Ascending aorta (tissue), 2 donors: ENCODE results near the gene ABCC10. TPM values are rescaled to one million over a fixed set of nuclear protein-coding genes. Genes with fewer than 3 reads are reported as not detected.

Experiments
- DNase-seq, 2 donors: peaks; one replicate each; pipeline ENCODE4 v3.0.0-alpha.2; 2019; ENCODE audit warnings: low spot score in 2 of 2
- H3K27ac ChIP-seq, 2 donors: fragments of 200-600 bp; sonication (generic); one replicate each; pipeline ENCODE4 v1.5.1; 2016 to 2017; ENCODE audit warnings: mild to moderate bottlenecking in 1 of 2
- H3K27me3 ChIP-seq: fragments of 200-600 bp; sonication (generic); one replicate; pipeline ENCODE4 v1.5.1; 2017
- H3K36me3 ChIP-seq, 2 donors: fragments of 200-600 bp; sonication (generic); one replicate each; pipeline ENCODE4 v1.5.1; 2016
- H3K4me1 ChIP-seq, 2 donors: fragments of 200-600 bp; sonication (generic); one replicate each; pipeline ENCODE4 v1.5.1; 2016 to 2017; ENCODE audit warnings: mild to moderate bottlenecking in 1 of 2
- H3K4me3 ChIP-seq, 2 donors: fragments of 200-600 bp; sonication (generic); one replicate each; pipeline ENCODE4 v1.5.1; 2016 to 2017; ENCODE audit warnings: mild to moderate bottlenecking in 1 of 2
- H3K9me3 ChIP-seq, 2 donors: fragments of 200-600 bp; sonication (generic); one replicate each; pipeline ENCODE4 v1.5.1; 2016
- intact Hi-C: fragments of 100-400 bp; cut with DNase I; formaldehyde crosslinking; loops from one replicate; pipeline ENCODE4 v1.15.1; 2023
- total RNA-seq: library from RNA; depleted of rRNA; stranded (reverse); fragments of >200 nt; gene quantifications from one replicate; pipeline ENCODE4 v1.1.0, GENCODE V29; 2016
- TF ChIP-seq, protein P1 (sequence below), 3 experiments: fragments of 200-600 bp in 2 of 3; fragments of 450-650 bp in 1 of 3; sonication (generic) in 2 of 3; IDR thresholded peaks; one replicate each; pipeline ENCODE4 v1.5.1; 2016 to 2019; ENCODE audit warnings: antibody characterized with exemption in 3 of 3, mild to moderate bottlenecking in 1 of 3, moderate library complexity in 1 of 3

ABCC10 gene
- total RNA-seq, 1 donor from 2014 or later = 4.6 TPM

DNA sequence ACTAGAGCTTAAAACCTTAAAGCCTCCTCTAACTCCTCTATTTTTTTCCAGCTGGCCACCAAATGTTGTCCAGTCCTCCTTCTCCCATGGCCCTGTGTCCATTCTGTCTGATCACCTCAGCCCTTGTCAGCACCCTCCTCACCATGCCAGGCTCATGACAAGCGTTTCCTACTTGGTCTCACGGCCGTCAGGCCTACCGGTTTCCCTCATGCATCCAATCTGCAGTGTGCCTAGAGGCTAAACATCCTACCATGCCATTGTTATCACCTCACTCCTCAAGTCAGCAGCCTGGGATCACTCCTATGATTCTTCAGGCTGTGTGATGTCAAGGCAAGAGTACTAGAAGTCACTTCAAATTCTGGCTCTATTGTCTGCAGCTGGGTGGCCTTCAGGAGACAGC, 40.4 kb downstream of the ABCC10 start:
- no peak overlapping the region for H3K27ac ChIP-seq
- no peaks in the 10 kb centered on the region for H3K4me1 ChIP-seq
- no peak for DNase-seq
- intact Hi-C loops = no loop called here
- TF ChIP-seq, protein P1, sequence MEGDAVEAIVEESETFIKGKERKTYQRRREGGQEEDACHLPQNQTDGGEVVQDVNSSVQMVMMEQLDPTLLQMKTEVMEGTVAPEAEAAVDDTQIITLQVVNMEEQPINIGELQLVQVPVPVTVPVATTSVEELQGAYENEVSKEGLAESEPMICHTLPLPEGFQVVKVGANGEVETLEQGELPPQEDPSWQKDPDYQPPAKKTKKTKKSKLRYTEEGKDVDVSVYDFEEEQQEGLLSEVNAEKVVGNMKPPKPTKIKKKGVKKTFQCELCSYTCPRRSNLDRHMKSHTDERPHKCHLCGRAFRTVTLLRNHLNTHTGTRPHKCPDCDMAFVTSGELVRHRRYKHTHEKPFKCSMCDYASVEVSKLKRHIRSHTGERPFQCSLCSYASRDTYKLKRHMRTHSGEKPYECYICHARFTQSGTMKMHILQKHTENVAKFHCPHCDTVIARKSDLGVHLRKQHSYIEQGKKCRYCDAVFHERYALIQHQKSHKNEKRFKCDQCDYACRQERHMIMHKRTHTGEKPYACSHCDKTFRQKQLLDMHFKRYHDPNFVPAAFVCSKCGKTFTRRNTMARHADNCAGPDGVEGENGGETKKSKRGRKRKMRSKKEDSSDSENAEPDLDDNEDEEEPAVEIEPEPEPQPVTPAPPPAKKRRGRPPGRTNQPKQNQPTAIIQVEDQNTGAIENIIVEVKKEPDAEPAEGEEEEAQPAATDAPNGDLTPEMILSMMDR (IDR thresholded peaks at IDR 0.05) = no peak
- no peaks in the 10 kb centered on the region for H3K27me3 ChIP-seq
- no peaks in the 10 kb centered on the region for H3K36me3 ChIP-seq
- H3K4me3 ChIP-seq = no peak overlapping the region
- H3K9me3 ChIP-seq = no peaks in the 10 kb centered on the region

DNA sequence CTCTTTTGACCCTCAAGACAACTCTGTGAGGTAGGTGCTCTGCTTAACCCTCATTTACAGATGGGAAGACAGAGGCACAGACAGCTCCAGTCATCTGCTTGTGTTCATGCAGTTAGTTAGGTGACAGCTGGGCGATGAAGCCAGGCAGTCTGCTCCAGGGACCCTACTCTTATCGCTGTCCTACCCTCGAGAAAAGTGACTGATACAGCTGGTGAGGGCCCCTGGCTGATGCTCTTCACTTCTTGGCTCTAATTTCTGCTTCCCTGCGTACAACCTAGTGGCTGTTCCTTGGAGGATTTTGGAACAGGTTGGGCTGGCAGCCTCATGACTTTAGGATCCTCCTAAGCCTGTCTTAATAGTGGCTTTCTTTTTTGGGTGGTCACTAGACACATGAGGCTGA, 40.9 kb downstream of the ABCC10 start:
- no peak for DNase-seq
- no peaks in the 10 kb centered on the region for H3K27me3 ChIP-seq
- TF ChIP-seq, protein P1 (IDR thresholded peaks at IDR 0.05) = no peak
- H3K4me1 ChIP-seq = no peaks in the 10 kb centered on the region
- intact Hi-C loops = no loop called here
- H3K36me3 ChIP-seq = no peaks in the 10 kb centered on the region
- H3K4me3 ChIP-seq = no peak overlapping the region
- H3K27ac ChIP-seq = no peak overlapping the region
- H3K9me3 ChIP-seq = no peaks in the 10 kb centered on the region

DNA sequence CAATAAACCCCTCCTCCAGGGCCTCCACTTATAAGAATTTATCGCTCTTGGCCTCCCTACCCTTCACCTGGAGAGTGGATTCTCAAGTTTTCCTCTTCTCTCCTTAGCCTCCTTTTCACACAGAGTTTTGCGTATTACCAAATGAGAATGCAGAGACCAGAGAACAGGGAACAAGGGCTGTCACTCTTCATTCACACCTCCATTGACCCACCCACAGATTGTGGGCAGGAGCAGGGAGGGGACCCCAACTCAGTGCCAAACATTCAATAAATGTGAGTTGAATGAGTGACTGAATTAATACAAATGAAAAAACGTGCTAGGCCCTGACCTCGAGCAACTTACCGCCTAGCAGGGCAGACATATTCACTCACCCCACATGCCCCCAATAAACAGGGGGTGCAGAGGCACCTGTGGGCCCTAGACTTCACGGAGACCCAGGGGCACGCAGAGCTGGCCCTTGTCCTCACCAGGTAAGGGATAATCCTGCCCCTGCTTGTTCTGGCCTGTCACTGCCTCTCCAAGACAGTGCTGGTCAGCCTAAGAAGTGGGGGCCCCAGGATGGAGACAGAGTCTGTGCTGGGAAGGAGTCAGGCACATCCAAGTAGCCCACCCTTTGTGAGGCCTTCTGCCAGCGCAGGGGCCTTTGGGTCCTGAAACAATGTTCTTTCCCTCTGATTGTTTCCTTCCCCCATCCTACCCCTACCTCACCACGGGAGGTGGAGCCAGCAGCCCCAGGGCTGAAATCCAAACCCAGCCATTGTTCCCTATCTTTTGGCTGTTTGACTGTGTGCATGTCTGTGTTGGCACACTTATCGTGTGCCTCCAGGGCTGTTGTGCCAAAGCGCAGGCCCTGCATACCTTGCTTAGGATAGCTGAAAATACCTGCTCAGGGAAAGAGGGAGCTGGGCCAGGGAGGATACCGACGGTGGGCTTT, 41.7 kb downstream of the ABCC10 start:
- TF ChIP-seq, protein P1 (IDR thresholded peaks at IDR 0.05) = no peak
- no peak overlapping the region for H3K27ac ChIP-seq
- no peaks in the 10 kb centered on the region for H3K4me1 ChIP-seq
- H3K27me3 ChIP-seq = no peaks in the 10 kb centered on the region
- no peak overlapping the region for H3K4me3 ChIP-seq
- H3K36me3 ChIP-seq = no peaks in the 10 kb centered on the region
- H3K9me3 ChIP-seq = no peaks in the 10 kb centered on the region
- intact Hi-C loops = no loop called here
- DNase-seq = no peak

DNA sequence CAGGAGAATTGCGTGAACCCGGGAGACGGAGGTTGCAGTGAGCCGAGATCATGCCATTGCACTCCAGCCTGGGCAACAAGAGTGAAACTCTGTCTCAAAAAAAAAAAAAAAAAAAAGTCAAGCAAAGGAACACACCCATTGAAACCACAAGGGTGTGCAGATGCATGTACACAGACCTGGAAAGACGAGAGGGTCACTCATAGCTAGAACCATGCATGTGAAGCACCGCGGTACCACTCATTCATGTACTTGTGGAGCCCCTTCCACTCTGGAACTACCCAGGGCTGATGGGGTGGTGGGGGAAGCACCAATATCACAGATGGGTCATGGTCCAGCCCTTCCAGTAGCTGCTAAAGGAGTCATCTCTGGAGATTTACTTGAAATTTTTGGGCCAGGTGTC, 42.6 kb downstream of the ABCC10 start:
- no peaks in the 10 kb centered on the region for H3K4me1 ChIP-seq
- no peaks in the 10 kb centered on the region for H3K9me3 ChIP-seq
- no peak overlapping the region for H3K4me3 ChIP-seq
- no peak for DNase-seq
- H3K36me3 ChIP-seq = no peaks in the 10 kb centered on the region
- intact Hi-C loops = no loop called here
- H3K27me3 ChIP-seq = no peaks in the 10 kb centered on the region
- H3K27ac ChIP-seq = no peak overlapping the region
- TF ChIP-seq, protein P1 (IDR thresholded peaks at IDR 0.05) = no peak

DNA sequence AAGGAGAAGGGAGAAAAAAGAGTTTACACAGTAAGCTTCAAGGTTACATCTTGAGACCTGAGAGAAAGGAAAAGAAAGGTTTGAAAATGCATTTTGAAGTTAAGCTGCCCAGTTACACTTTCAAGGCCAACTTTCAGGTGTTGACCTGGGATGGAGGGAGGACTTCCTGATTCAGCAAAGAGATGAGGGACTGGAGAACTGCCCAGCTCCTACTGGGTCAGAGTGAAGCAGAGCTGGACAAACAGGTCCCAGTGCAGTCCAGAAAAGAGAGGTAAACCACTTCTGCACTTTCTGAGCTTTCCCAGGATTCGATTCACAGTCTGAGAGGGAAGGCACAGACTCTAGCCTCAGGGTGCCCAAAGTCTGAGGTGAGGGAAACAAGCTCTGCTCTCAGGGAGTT, 44.1 kb downstream of the ABCC10 start:
- TF ChIP-seq, protein P1 (IDR thresholded peaks at IDR 0.05) = no peak
- no peak for DNase-seq
- intact Hi-C loops = no loop called here
- Histone ChIP-seq H3K4me3 (no peak overlapping the region), H3K27me3 (no peaks in the 10 kb centered on the region), H3K4me1 (no peaks in the 10 kb centered on the region), H3K27ac (no peak overlapping the region), H3K9me3 (no peaks in the 10 kb centered on the region), H3K36me3 (no peaks in the 10 kb centered on the region)
